Measurements from ENCODE around the gene SLC35D1.

Gene SLC35D1

DNA sequence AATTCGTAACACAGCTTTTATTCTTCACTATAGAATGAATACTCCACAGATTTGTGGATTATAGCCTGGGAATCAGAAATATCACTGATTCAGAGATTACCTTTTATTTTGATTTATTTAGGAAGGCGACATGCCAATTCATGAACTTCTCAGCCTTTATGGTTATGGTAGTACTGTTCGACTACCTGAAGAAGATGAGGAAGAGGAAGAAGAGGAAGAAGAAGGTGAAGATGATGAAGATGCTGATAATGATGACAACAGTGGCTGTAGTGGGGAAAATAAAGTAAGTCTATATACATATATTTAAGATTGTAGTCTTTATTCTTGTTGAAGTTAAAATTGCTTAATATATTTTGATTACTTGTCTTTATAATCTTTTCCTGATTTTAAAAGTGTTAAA lies 96.0 kb downstream of the SLC35D1 start:
- in situ Hi-C loops (cut with HindIII; ENCODE audit: low pct_unique_long_range_greater_than_20kb, low sequenced_read_pairs): no loop called here
- TF ChIP-seq JUND (IDR thresholded peaks at IDR 0.05; ENCODE audit: low read depth): no peak

DNA sequence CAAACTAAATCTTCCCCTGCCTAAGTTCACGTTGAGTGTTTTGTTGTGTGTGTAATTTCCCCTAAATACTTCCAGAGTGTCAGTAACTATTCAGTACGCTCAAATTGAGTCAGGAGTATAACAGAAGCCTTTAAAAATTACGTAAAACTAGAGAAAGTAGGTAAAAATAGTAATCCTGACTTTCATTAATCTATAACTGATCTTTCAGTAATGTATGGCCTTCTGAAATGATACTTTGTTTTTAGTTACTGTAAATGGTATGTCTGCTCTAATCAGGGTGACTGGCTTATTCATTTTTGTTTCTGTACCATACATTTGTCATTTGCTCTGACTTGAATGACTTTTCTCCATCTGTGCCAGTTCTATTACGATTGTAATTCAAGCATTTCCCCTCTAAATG lies 99.7 kb downstream of the SLC35D1 start:
- in situ Hi-C loops (cut with HindIII; ENCODE audit: low pct_unique_long_range_greater_than_20kb, low sequenced_read_pairs): no loop called here
- no peak for DNase-seq (ENCODE audit: low read depth in 1 of 2, low spot score in 1 of 2)
- TF ChIP-seq JUND (IDR thresholded peaks at IDR 0.05; ENCODE audit: low read depth): no peak

More for the DNA sequence above, 96.0 kb downstream of the SLC35D1 start:
- DNase-seq (ENCODE audit: low read depth in 1 of 2, low spot score in 1 of 2): no peak

GRCh38 chr1:66951513-66951912 lies 102.4 kb downstream of the SLC35D1 start:
- in situ Hi-C loops (cut with HindIII; ENCODE audit: low pct_unique_long_range_greater_than_20kb, low sequenced_read_pairs): no loop called here

More at GRCh38 chr1:66951513-66951912, 102.4 kb downstream of the SLC35D1 start:
- DNase-seq (ENCODE audit: low read depth in 1 of 2, low spot score in 1 of 2): no peak
- no peak for TF ChIP-seq JUND (IDR thresholded peaks at IDR 0.05; ENCODE audit: low read depth)
